K562 (cell line): ENCODE measurements around the gene ZNF384. TPM values are rescaled to one million over a fixed set of nuclear protein-coding genes. Genes with fewer than 3 reads are reported as not detected.

Source experiments
- ATAC-seq: fragments of 200-7000 bp; cut with Tn5 transposase; 3 replicates; pipeline ENCODE4 v1.9.1; 2020; ENCODE audit warnings: moderate library complexity
- BruUV-seq: library from RNA; stranded (reverse); fragments of 400-500 nt; replicated peaks from 2 replicates; lab custom pipeline; 2021; lab: Mats Ljungman, UMichigan
- CTCF ChIA-PET: fragments of 300-600 bp; formaldehyde crosslinking; extraction: SDS; loops from one replicate; lab custom pipeline; 2021; ENCODE audit warnings: low intra/inter-chr PET ratio; lab: Yijun Ruan, JAX
- POLR2A ChIA-PET: fragments of 300-600, 350-650 bp; sonication (Branson Sonifier 250); formaldehyde crosslinking; extraction: SDS; loops from one replicate; lab custom pipeline; 2021; ENCODE audit warnings: antibody characterized with exemption, inconsistent platforms; lab: Yijun Ruan, JAX
- DNase-seq, 4 experiments: peaks; one replicate each; pipeline versions ENCODE4 v3.0.0 to v3.0.0-alpha.2; 2011 to 2018; ENCODE audit warnings: low spot score in 3 of 4, mixed read lengths in 3 of 4; ENCODE audit errors: extremely low read depth in 1 of 4
- FAIRE-seq: peaks from 2 replicates; lab custom pipeline; 2011; peaks lifted over from hg19 to GRCh38; lab: Jason Lieb, UNC
- H2AFZ ChIP-seq: 2 replicates; pipeline ENCODE4 v1.6.0; 2011; ENCODE audit warnings: low read depth, low read length, control low read depth, inconsistent platforms
- H3K27ac ChIP-seq: fragments of 200-600 bp; 3 replicates; pipeline ENCODE4 v1.8.0; 2011; ENCODE audit warnings: low read depth, mild to moderate bottlenecking, control low read depth, inconsistent platforms, low read length, moderate library complexity, mixed read lengths; ENCODE audit errors: extremely low read depth
- H3K27me3 ChIP-seq, 2 experiments: fragments of 300-600 bp in 1 of 2; 2 replicates in 1 of 2; 3 replicates in 1 of 2; pipeline versions ENCODE4 v1.6.0 to v1.8.0; 2011; ENCODE audit warnings: inconsistent platforms in 2 of 2, low read length in 2 of 2, mild to moderate bottlenecking in 1 of 2, mixed read lengths in 1 of 2, moderate library complexity in 1 of 2; ENCODE audit not compliant: control insufficient read depth in 2 of 2, insufficient read depth in 2 of 2
- H3K36me3 ChIP-seq: fragments of 300-600 bp; 3 replicates; pipeline ENCODE4 v1.8.0; 2011; ENCODE audit warnings: mild to moderate bottlenecking, low read length, inconsistent platforms; ENCODE audit not compliant: control insufficient read depth, insufficient read depth
- H3K4me1 ChIP-seq, 2 experiments: fragments of 200-600 bp in 1 of 2; replicated peaks in 1 of 2; 2 replicates in 1 of 2; 3 replicates in 1 of 2; pipeline versions ENCODE4 v1.5.1 to v1.8.0; 2011; ENCODE audit warnings: inconsistent platforms in 2 of 2, low read length in 2 of 2, mild to moderate bottlenecking in 1 of 2, mixed read lengths in 1 of 2, moderate library complexity in 1 of 2; ENCODE audit not compliant: control insufficient read depth in 2 of 2, insufficient read depth in 2 of 2
- H3K4me2 ChIP-seq: 2 replicates; pipeline ENCODE4 v1.6.1; 2011; ENCODE audit warnings: low read length, control low read depth, inconsistent platforms, mixed read lengths; ENCODE audit not compliant: insufficient read depth
- H3K4me3 ChIP-seq: fragments of 200-600 bp; sonication (generic), shearing (Covaris generic); 2 replicates; pipeline ENCODE4 v1.5.1; 2016; ENCODE audit warnings: control low read depth, inconsistent platforms
- H3K79me2 ChIP-seq: fragments of 200-600 bp; 3 replicates; pipeline ENCODE4 v1.8.0; 2011; ENCODE audit warnings: low read length, inconsistent platforms; ENCODE audit not compliant: control insufficient read depth, insufficient read depth
- H3K9ac ChIP-seq, 2 experiments: 2 replicates each; pipeline versions ENCODE4 v1.6.0 to v1.6.1; 2011; ENCODE audit warnings: low read depth in 2 of 2, low read length in 2 of 2, control low read depth in 1 of 2, inconsistent platforms in 1 of 2, mild to moderate bottlenecking in 1 of 2, mixed read lengths in 1 of 2; ENCODE audit not compliant: insufficient read depth in 1 of 2
- H3K9me1 ChIP-seq: one replicate; pipeline ENCODE4 v1.6.0; 2011; ENCODE audit warnings: inconsistent platforms, mild to moderate bottlenecking, low read length, moderate library complexity; ENCODE audit not compliant: control insufficient read depth, insufficient read depth
- H3K9me3 ChIP-seq: replicated peaks from 2 replicates; pipeline ENCODE4 v1.5.1; 2011; ENCODE audit warnings: low read depth, low read length, inconsistent platforms; ENCODE audit not compliant: control insufficient read depth, insufficient read depth
- H4K20me1 ChIP-seq: replicated peaks from 2 replicates; pipeline ENCODE4 v1.6.1; 2011; ENCODE audit warnings: low read length, inconsistent platforms, mixed read lengths; ENCODE audit not compliant: control insufficient read depth, insufficient read depth
- ARID3B ChIP-seq: fragments of 250-450 bp; sonication (Bioruptor Pico); IDR thresholded peaks from 2 replicates; pipeline ENCODE4 v1.4.0; 2020; ENCODE audit warnings: borderline replicate concordance
- BRD4 ChIP-seq: fragments of 200-600 bp; sonication (generic); IDR thresholded peaks from 2 replicates; pipeline ENCODE4 v1.6.1; 2017; ENCODE audit warnings: inconsistent platforms
- CHAMP1 ChIP-seq: fragments of 450-650 bp; IDR thresholded peaks from 2 replicates; pipeline ENCODE4 v1.6.1; 2016; ENCODE audit warnings: mild to moderate bottlenecking
- CREBBP ChIP-seq: IDR thresholded peaks from one replicate; pipeline ENCODE4 v1.6.1; 2012; ENCODE audit warnings: low read depth, mild to moderate bottlenecking, control low read depth, inconsistent platforms, low read length
- EGR1 ChIP-seq: fragments of 450-650 bp; conservative IDR thresholded peaks from 2 replicates; pipeline ENCODE4 v1.6.1; 2017; ENCODE audit warnings: mild to moderate bottlenecking
- ELF2 ChIP-seq: fragments of 250-450 bp; sonication (Bioruptor Pico); IDR thresholded peaks from 2 replicates; pipeline ENCODE4 v1.5.0; 2021; ENCODE audit warnings: mild to moderate bottlenecking
- ELK1 ChIP-seq: sonication (generic); formaldehyde crosslinking; IDR thresholded peaks from 2 replicates; pipeline ENCODE4 v1.8.1; 2022; ENCODE audit warnings: missing genetic modification reagents
- EP300 ChIP-seq: IDR thresholded peaks from 2 replicates; pipeline ENCODE4 v1.6.1; 2012; ENCODE audit warnings: low read length, improper control_type of control experiment
- ETS2 ChIP-seq: IDR thresholded peaks from 2 replicates; pipeline ENCODE4 v1.6.1; 2016; ENCODE audit warnings: borderline replicate concordance, missing genetic modification characterization, mild to moderate bottlenecking, moderate library complexity, missing compliant biosample characterization; ENCODE audit not compliant: poor library complexity, severe bottlenecking
- KAT8 ChIP-seq: fragments of 450-650 bp; IDR thresholded peaks from 2 replicates; pipeline ENCODE4 v1.6.1; 2016; ENCODE audit warnings: low read depth, mild to moderate bottlenecking
- KDM1A ChIP-seq, 2 experiments: fragments of 450-650 bp; IDR thresholded peaks; 2 replicates each; pipeline ENCODE4 v1.6.1; 2016; ENCODE audit warnings: mild to moderate bottlenecking in 2 of 2
- MAFK ChIP-seq: IDR thresholded peaks from 2 replicates; pipeline ENCODE4 v1.6.1; 2011; ENCODE audit warnings: low read length, improper control_type of control experiment
- MECOM ChIP-seq: fragments of 250-450 bp; sonication (Bioruptor Pico); IDR thresholded peaks from 2 replicates; pipeline ENCODE4 v1.8.0; 2022; ENCODE audit warnings: inconsistent platforms
- MNT ChIP-seq, 2 experiments: fragments of 450-650 bp; conservative IDR thresholded peaks; 2 replicates each; pipeline ENCODE4 v1.6.1; 2017; ENCODE audit warnings: mild to moderate bottlenecking in 2 of 2, moderate library complexity in 2 of 2
- U2AF1 ChIP-seq: fragments of 200-400 bp; formaldehyde crosslinking; optimal IDR thresholded peaks from 2 replicates; pipeline ENCODE3; 2017; ENCODE audit warnings: mild to moderate bottlenecking, low read depth, low read length, moderate library complexity
- ZBTB17 ChIP-seq: fragments of 450-650 bp; formaldehyde crosslinking; IDR thresholded peaks from 2 replicates; pipeline ENCODE4 v1.4.0; 2020; ENCODE audit warnings: mild to moderate bottlenecking
- ZKSCAN8 ChIP-seq: fragments of 200-800 bp; sonication (Bioruptor generic); IDR thresholded peaks from 2 replicates; pipeline ENCODE4 v1.6.1; 2016; ENCODE audit warnings: missing genetic modification characterization, missing compliant biosample characterization
- ZNF274 ChIP-seq: IDR thresholded peaks from 2 replicates; pipeline ENCODE4 v1.6.1; 2011; ENCODE audit warnings: low read depth, mild to moderate bottlenecking, low read length, moderate library complexity, borderline replicate concordance
- WGBS: fragments of 100-300 bp; shearing (Covaris generic); methylation state at CpG from one replicate; pipeline ENCODE4 v1.1.6; 2016; ENCODE audit warnings: low coverage, mixed read lengths; ENCODE audit not compliant: insufficient coverage; ENCODE audit errors: missing lambda C conversion rate; 5-methylcytosine and 5-hydroxymethylcytosine counted together
- in situ Hi-C: fragments of 300-500 bp; cut with MboI; formaldehyde crosslinking; loops from 4 replicates; pipeline ENCODE4 v1.15.0; 2018; ENCODE audit warnings: inconsistent platforms, mixed read lengths
- intact Hi-C: fragments of 100-400 bp; cut with micrococcal nuclease; formaldehyde crosslinking; loops from 2 replicates; pipeline ENCODE4 v1.14.2; 2022
- polyA plus RNA-seq, 8 experiments: library from polyadenylated mRNA; depleted of rRNA in 4 of 8; stranded (reverse) in 5 of 8; unstranded in 3 of 8; fragments of >200 nt; fragmentation: Nextera tagmentation in 2 of 8; fragmentation: Illumina TruSeq in 1 of 8; extraction: Ambion mirVana in 2 of 8; extraction: Trizol in 1 of 8; gene quantifications; 2 replicates each; pipeline versions ENCODE4 v1.2.1 to v1.2.3, GENCODE V29; 2011 to 2014; ENCODE audit warnings: inconsistent platforms in 1 of 8, missing spikeins in 1 of 8
- total RNA-seq, 7 experiments: library from RNA; depleted of rRNA in 6 of 7; stranded (reverse); fragments of >200 nt in 6 of 7; fragmentation: Illumina TruSeq in 2 of 7; extraction: Trizol in 2 of 7; gene quantifications; 2 replicates each; pipeline versions ENCODE4 v1.2.1 to v1.2.3, GENCODE V29; 2011 to 2021; ENCODE audit warnings: low replicate concordance in 1 of 7

The ZNF384 gene
- total and polyA plus RNA-seq, 9 of the 15 experiments (the other 6 are each of a cell fraction or from before 2014, with no cell fraction given) = 0.36 to 64.8 (median 21.3) TPM

GRCh38 chr12:6685814-6686213 lies 3.4 kb downstream of the ZNF384 start:
- DNase-seq = no peak
- no peak overlapping the region; the same call in 1 of the 2 replicates for H3K4me3 ChIP-seq
- POLR2A ChIA-PET = interaction anchor here (0.6 kb wide), 1 partner anchor 135 kb away, joined by 3 read pairs; no protein-coding TSS in a partner anchor

More at GRCh38 chr12:6685814-6686213, 3.4 kb downstream of the ZNF384 start:
- Histone ChIP-seq H3K4me1 (peaks cover 0 to 5% of the 10 kb centered on the region in 2 experiments; a peak in 1 of 5 replicates), H3K9ac (no peak overlapping the region), H3K9me1 (no peaks in the 10 kb centered on the region), H3K4me2 (0 out of 2 replicates have a peak overlapping the region, but pooled peaks have one; percentile 99), H3K9me3 (no peaks in the 10 kb centered on the region), H3K27ac (no peak overlapping the region), H2AFZ (no peak overlapping the region), H3K36me3 (peaks cover 50% of the 10 kb centered on the region), H4K20me1 (no peaks in the 10 kb centered on the region; the same call in 1 of the 2 replicates), H3K79me2 (peaks cover 89% of the 10 kb centered on the region), H3K27me3 (no peaks in the 10 kb centered on the region)
- TF ChIP-seq KDM1A (IDR thresholded peaks at IDR 0.05) (no peak), KAT8 (no peak), CHAMP1 (no peak), ELF2 (CRISPR knock-in tag) (no peak), ZBTB17 (no peak), MNT (conservative IDR thresholded peaks at IDR 0.05) (no peak), ZKSCAN8 (CRISPR knock-in tag) (no peak), ELK1 (CRISPR knock-in tag) (no peak), MAFK (no peak), MECOM (CRISPR knock-in tag) (no peak), CREBBP (no peak), ETS2 (no peak), EP300 (no peak), U2AF1 (no peak), BRD4 (no peak), EGR1 (no peak), ARID3B (no peak), ZNF274 (no peak)
- CTCF ChIA-PET = no interaction called here
- WGBS = 13% methylated on average over 3 of the region's 3 CpGs
- FAIRE-seq (no peak), ATAC-seq (no peak)
- intact Hi-C loops = loop anchor here (5.0 kb wide), 2 partner anchors 36 to 134 kb away; partner anchors contain the start of gene COPS7A
- no TSS peak for BruUV-seq
- in situ Hi-C loops = no loop called here
